IPS-15b (cell line): ENCODE results near the gene ZNF470.

ENCODE experiments used
- H3K27me3 ChIP-seq: one replicate; pipeline ENCODE4 v1.6.1; 2013; ENCODE audit warnings: low read length; ENCODE audit not compliant: control insufficient read depth, insufficient read depth
- H3K36me3 ChIP-seq: one replicate; pipeline ENCODE4 v1.6.1; 2013; ENCODE audit warnings: low read length; ENCODE audit not compliant: control insufficient read depth, insufficient read depth
- H3K4me1 ChIP-seq: one replicate; pipeline ENCODE4 v1.6.1; 2013; ENCODE audit warnings: mild to moderate bottlenecking, low read length; ENCODE audit not compliant: control insufficient read depth, insufficient read depth
- H3K4me3 ChIP-seq: one replicate; pipeline ENCODE4 v1.5.1; 2013; ENCODE audit warnings: low read depth, low read length
- H3K9ac ChIP-seq: one replicate; pipeline ENCODE4 v1.6.1; 2013; ENCODE audit warnings: low read depth, mild to moderate bottlenecking, low read length
- H3K9me3 ChIP-seq: one replicate; pipeline ENCODE4 v1.6.1; 2013; ENCODE audit warnings: mild to moderate bottlenecking, low read length; ENCODE audit not compliant: control insufficient read depth, insufficient read depth

Gene ZNF470

DNA sequence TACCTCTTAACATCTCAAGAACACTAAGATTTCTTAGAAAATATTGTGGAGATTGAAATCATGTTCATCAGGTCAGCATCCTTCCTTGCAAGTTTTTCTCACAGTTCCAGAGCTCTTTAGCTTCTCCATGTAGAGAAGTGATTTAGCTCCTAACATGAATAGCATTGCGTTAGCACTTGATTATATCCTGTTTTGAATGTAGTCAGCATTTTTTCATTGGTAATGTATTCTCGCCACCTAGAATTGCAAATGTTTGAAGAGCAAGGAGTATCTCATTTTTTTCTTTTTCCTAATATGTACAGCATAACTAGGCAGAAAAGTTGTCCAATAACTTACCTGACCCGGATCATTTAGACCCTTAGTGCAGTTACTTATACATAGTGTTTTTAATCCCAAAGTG lies 6.6 kb downstream of the ZNF470 start:
- Histone ChIP-seq H3K9me3 (peaks cover 40% of the 10 kb centered on the region), H3K4me3 (no peak overlapping the region), H3K36me3 (peaks cover 14% of the 10 kb centered on the region), H3K27me3 (no peaks in the 10 kb centered on the region), H3K9ac (no peak overlapping the region), H3K4me1 (no peaks in the 10 kb centered on the region)

- Histone ChIP-seq H3K27me3 (no peaks in the 10 kb centered on the region), H3K36me3 (no peaks in the 10 kb centered on the region), H3K9ac (no peak overlapping the region), H3K4me3 (no peak overlapping the region), H3K9me3 (peaks cover 48% of the 10 kb centered on the region), H3K4me1 (no peaks in the 10 kb centered on the region)
Observed at GRCh38 chr19:56577719-56578602, 10.7 kb downstream of the ZNF470 start.

DNA sequence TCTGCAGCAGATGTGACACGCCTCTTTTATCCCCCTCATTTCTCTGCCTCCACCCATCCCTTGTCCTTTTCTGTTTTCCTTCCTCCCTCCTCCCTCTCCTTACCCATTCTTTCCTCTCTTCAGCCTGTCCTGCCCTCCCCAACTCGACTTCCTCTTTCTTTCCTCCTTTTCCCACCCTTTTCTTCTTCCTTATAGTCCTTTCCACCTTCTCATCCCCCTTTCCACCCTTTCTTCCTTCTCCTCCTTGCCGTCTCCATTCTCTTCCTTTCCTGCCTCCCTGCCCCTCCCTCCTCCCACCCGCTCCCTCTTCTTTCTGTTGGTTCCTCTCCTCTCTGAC lies 27.1 kb downstream of the ZNF470 start:
- Histone ChIP-seq H3K4me1 (no peaks in the 10 kb centered on the region), H3K36me3 (no peaks in the 10 kb centered on the region), H3K27me3 (no peaks in the 10 kb centered on the region), H3K9me3 (no peaks in the 10 kb centered on the region), H3K4me3 (no peak overlapping the region), H3K9ac (no peak overlapping the region)

- H3K9me3 ChIP-seq = no peaks in the 10 kb centered on the region
- peak within 1 kb of the TSS; percentile 78 for H3K4me3 ChIP-seq
- H3K9ac ChIP-seq = peak within 1 kb of the TSS; percentile 92
- no peaks in the 10 kb centered on the region for H3K4me1 ChIP-seq
- no peaks in the 10 kb centered on the region for H3K36me3 ChIP-seq
- no peaks in the 10 kb centered on the region for H3K27me3 ChIP-seq
Observed at GRCh38 chr19:56594783-56595547, 27.7 kb downstream of the ZNF470 start, which contains the start of gene ZNF71. Gene ZNF71 (plus strand): TSS chr19:56595302. CDS start chr19:56601559, 6,257 bp downstream.

- Histone ChIP-seq H3K4me3 (peak overlapping the region; percentile 78), H3K4me1 (no peaks in the 10 kb centered on the region), H3K27me3 (no peaks in the 10 kb centered on the region), H3K9ac (peak overlapping the region; percentile 92), H3K9me3 (no peaks in the 10 kb centered on the region), H3K36me3 (no peaks in the 10 kb centered on the region)
Observed at GRCh38 chr19:56595548-56595899, 28.3 kb downstream of the ZNF470 start.

- no peak overlapping the region for H3K4me3 ChIP-seq
Observed at GRCh38 chr19:56596676-56597075, 29.4 kb downstream of the ZNF470 start.

GRCh38 chr19:56597696-56598095 lies 30.4 kb downstream of the ZNF470 start:
- Histone ChIP-seq H3K36me3 (no peaks in the 10 kb centered on the region), H3K4me1 (no peaks in the 10 kb centered on the region), H3K9me3 (no peaks in the 10 kb centered on the region), H3K4me3 (no peak overlapping the region), H3K27me3 (no peaks in the 10 kb centered on the region), H3K9ac (no peak overlapping the region)

More at GRCh38 chr19:56596676-56597075, 29.4 kb downstream of the ZNF470 start:
- Histone ChIP-seq H3K27me3 (no peaks in the 10 kb centered on the region), H3K36me3 (no peaks in the 10 kb centered on the region), H3K9me3 (no peaks in the 10 kb centered on the region), H3K4me1 (no peaks in the 10 kb centered on the region), H3K9ac (no peak overlapping the region)

DNA sequence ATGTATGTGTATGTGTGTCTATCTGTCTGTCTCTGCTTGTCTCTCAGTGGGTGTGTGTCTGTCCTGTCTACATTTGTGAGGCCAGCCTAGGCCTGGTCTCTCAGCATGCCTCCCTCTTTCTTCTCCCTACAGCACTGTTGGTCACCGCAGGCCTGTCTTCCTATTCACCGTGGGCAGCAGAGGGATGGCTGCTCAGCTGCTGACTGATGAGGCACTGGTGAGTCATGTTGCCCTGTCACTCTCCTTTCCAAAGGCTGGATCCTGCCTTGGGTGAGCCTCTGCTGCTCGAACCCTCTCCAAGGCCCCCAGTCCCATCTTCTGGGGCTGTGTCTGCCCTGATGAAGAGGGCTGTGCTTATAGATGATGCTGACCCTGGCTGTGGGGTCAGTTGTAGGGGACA lies 34.1 kb downstream of the ZNF470 start:
- Histone ChIP-seq H3K4me1 (no peaks in the 10 kb centered on the region), H3K9ac (no peak overlapping the region), H3K4me3 (no peak overlapping the region), H3K27me3 (no peaks in the 10 kb centered on the region), H3K36me3 (no peaks in the 10 kb centered on the region), H3K9me3 (no peaks in the 10 kb centered on the region)

- Histone ChIP-seq H3K36me3 (no peaks in the 10 kb centered on the region), H3K9me3 (peaks cover 2% of the 10 kb centered on the region), H3K4me3 (no peak overlapping the region), H3K4me1 (no peaks in the 10 kb centered on the region), H3K27me3 (no peaks in the 10 kb centered on the region), H3K9ac (no peak overlapping the region)
Observed at GRCh38 chr19:56603829-56604228, 36.6 kb downstream of the ZNF470 start.

DNA sequence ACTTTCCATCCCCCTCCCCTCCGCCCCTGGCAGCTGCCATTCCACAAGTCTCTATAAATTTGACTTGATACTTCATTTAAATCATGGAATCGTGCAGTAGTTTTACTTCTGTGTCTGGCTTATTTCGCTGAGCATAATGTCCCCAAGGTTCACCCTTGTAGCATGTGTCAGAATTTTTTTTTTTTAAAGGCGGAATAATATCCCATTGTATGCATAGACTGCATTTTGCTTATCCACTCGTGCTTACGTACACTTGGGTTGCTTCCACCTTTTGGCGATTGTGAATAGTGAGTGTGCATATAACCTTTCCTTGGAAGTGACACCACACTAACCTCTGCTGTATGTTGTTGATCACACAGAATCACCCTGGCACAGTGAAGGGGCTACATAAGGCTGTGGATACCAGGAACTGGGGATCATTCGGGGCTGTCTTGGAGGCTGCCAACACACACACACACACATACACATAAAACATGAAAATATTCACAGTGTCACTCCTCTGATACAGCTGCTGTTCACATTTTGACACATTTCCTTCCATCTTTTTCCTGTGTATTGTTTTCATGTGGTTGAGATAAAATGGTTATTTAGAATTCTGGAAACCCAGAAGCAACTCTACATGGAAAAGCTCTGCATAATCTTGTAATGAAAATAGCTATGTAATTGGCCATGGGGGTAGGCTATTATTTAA lies 41.2 kb downstream of the ZNF470 start:
- Histone ChIP-seq H3K27me3 (no peaks in the 10 kb centered on the region), H3K36me3 (no peaks in the 10 kb centered on the region), H3K9ac (no peak overlapping the region), H3K4me3 (no peak overlapping the region), H3K4me1 (no peaks in the 10 kb centered on the region), H3K9me3 (peaks cover 8% of the 10 kb centered on the region)

GRCh38 chr19:56611288-56611687 lies 44.0 kb downstream of the ZNF470 start:
- H3K9ac ChIP-seq = no peak overlapping the region
- no peaks in the 10 kb centered on the region for H3K27me3 ChIP-seq
- no peaks in the 10 kb centered on the region for H3K36me3 ChIP-seq
- H3K4me3 ChIP-seq = no peak overlapping the region
- H3K9me3 ChIP-seq = peaks cover 12% of the 10 kb centered on the region
- no peaks in the 10 kb centered on the region for H3K4me1 ChIP-seq
